Vagina (tissue), 2 donors: Measurements from ENCODE around the gene PARP12.

ENCODE experiments used
- CTCF ChIP-seq, 3 experiments: fragments of 450-650 bp in 2 of 3; fragments of 200-600 bp in 1 of 3; sonication (generic) in 1 of 3; IDR thresholded peaks; one replicate each; pipeline ENCODE4 v1.5.1; 2017 to 2019; ENCODE audit warnings: antibody characterized with exemption in 3 of 3, mild to moderate bottlenecking in 2 of 3, moderate library complexity in 2 of 3
- POLR2A ChIP-seq, 2 donors: fragments of 450-650 bp; IDR thresholded peaks; one replicate each; pipeline ENCODE4 v1.6.1; 2017; ENCODE audit warnings: antibody characterized with exemption in 2 of 2, mild to moderate bottlenecking in 2 of 2, moderate library complexity in 2 of 2

- TF ChIP-seq POLR2A (IDR thresholded peaks at IDR 0.05) (no peak), CTCF (IDR thresholded peaks at IDR 0.05) (no peak)
Measured at GRCh38 chr7:140013676-140014075, 49.1 kb downstream of the PARP12 start.
